Mucosa of stomach (tissue), 1 donor: ENCODE results near the gene MSRB2.

Experiments used
- H3K27me3 ChIP-seq: one replicate; pipeline ENCODE4 v1.7.0; 2013; ENCODE audit warnings: mild to moderate bottlenecking, low read length; ENCODE audit not compliant: control insufficient read depth, insufficient read depth
- H3K36me3 ChIP-seq: one replicate; pipeline ENCODE4 v1.7.0; 2013; ENCODE audit warnings: low read length; ENCODE audit not compliant: control insufficient read depth, insufficient read depth
- H3K4me1 ChIP-seq: one replicate; pipeline ENCODE4 v1.7.0; 2013; ENCODE audit warnings: mild to moderate bottlenecking, low read length; ENCODE audit not compliant: control insufficient read depth, insufficient read depth
- H3K4me3 ChIP-seq: one replicate; pipeline ENCODE4 v1.7.0; 2013; ENCODE audit warnings: low read length
- H3K9ac ChIP-seq: one replicate; pipeline ENCODE4 v1.7.0; 2013; ENCODE audit warnings: mild to moderate bottlenecking, low read length, moderate library complexity
- H3K9me3 ChIP-seq: one replicate; pipeline ENCODE4 v1.7.0; 2013; ENCODE audit warnings: mild to moderate bottlenecking, low read length, moderate library complexity; ENCODE audit not compliant: control insufficient read depth
- donor health status: Pancreatic carcinoma.

MSRB2 gene

DNA sequence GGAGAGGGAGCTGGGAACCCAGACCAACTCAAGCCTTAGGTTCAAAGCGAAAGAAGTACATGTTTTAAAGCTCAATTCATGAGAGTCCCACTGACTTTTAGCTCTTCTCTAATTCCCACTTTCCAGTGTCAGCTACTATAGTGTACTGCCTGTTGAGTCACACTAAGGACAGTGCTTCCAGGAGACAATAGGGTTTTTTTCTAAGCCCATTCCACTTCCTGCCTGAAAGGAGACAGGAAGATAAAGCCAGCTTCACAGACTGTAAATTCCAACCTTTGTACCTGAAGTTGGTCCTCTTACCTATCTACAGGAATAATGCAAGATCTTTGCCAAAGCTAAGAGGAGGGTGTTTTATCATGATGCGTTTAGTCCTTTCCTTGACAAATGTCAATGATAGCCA is 4.4 kb downstream of the MSRB2 start:
- Histone ChIP-seq H3K4me1 (peaks cover 17% of the 10 kb centered on the region), H3K27me3 (no peaks in the 10 kb centered on the region), H3K4me3 (no peak overlapping the region), H3K9me3 (no peaks in the 10 kb centered on the region), H3K36me3 (no peaks in the 10 kb centered on the region), H3K9ac (no peak overlapping the region)

DNA sequence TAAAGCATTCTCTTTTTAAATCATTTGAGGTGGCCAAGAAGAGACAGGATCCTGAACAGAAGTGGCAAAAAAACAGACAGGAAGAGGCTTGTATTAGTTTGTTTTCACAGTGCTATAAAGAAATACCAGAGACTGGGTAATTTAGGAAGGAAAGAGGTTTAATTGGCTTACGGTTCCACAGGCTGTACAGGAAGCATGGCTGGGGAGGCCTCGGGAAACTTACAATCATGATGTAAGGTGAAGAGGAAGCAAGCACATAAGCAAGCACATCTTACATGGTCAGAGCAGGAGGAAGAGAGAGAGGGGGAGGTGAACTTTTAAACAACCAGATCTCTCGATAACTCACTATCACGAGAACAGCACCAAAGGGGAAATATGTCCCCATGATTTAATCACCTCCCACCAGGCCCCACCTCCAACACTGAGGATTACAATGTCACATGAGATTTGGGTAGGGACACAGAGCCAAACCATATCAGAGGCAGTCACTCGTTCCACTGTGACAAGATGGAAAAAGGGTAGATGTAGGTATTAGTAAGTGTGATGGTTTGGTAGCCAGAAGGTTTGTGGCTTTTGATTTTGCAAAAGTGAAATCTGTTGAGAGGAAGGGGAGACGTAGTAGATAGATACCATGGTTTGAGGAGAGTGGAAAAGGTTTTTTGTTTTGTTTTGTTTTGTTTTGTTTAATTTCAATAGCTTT is 5.1 kb downstream of the MSRB2 start:
- Histone ChIP-seq H3K9me3 (no peaks in the 10 kb centered on the region), H3K27me3 (no peaks in the 10 kb centered on the region), H3K36me3 (no peaks in the 10 kb centered on the region), H3K4me3 (no peak overlapping the region), H3K9ac (no peak overlapping the region), H3K4me1 (peaks cover 17% of the 10 kb centered on the region)

DNA sequence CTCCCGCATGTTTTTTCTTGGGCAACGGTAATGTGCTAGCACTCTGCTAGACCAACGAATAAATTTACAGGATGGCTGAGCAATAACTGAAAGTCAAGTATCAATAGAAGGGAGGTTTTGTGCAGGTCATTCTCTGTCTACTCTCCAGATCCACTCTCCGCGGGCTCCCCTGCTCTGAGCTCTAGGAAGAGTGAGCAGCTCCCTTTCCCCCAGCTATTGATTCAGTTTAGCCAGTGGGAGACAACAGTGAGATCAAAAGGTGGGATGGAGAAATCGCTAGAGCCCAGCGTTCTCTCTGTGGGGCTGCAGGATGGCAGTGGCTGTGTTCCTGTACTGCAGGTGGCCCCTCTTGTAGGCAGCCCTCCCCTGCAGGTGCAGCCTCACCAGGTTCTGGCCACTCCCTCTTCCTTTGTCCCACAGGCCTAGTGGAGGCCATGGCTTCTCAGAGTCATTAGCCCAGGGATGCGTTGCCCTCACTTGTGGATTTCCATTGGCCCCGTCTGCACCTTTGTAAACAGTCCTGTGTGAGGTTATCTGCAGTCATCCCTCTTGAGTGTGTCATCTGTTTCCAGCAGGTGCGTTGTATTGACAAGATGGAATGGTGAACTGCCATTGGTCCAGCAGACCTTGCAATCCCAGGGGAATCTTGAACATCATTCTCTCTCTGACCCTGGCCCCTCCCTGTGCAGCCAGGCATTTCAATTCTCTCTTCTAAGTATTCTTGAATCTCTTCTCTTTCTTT is 11.1 kb downstream of the MSRB2 start:
- Histone ChIP-seq H3K27me3 (no peaks in the 10 kb centered on the region), H3K4me3 (no peak overlapping the region), H3K9ac (no peak overlapping the region), H3K36me3 (no peaks in the 10 kb centered on the region), H3K4me1 (no peaks in the 10 kb centered on the region), H3K9me3 (no peaks in the 10 kb centered on the region)

DNA sequence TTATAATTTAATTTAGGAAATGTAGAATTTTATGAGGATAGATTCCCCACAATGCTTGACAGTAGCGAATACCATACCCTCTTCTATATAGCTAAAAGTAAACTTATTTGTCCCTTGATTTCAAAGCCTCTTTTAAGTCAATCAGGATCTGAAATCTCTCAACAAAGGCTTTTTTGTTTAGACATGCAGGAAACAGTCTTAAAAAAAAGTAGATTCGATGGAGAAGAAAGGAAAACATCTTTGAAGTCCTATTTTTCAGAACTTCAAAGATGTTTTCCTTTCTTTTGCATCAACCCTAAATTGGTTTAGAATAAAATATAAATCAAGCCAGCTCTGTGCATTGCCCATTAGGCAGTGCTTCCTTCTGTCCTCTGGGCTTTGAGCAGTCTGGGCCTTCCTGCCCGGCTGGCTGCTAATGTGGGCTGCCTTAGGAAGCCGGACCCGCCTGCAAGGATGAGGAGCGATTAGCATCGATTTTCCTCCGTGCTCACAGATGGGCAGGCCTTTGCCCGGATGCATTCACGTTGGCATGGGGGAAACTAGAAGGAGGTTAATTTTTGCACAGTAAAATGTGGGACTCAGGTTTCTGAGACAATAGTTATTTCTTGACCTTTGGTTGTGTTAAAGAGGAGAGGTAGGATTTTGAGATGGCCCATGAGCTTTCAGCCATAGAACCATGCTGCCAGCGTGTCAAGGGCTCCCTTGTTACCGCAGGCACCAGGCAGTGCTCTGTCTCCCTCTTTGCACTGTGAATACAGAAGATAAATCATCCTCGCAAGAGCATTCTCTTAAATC is 15.5 kb downstream of the MSRB2 start:
- Histone ChIP-seq H3K27me3 (no peaks in the 10 kb centered on the region), H3K9ac (no peak overlapping the region), H3K4me1 (no peaks in the 10 kb centered on the region), H3K36me3 (no peaks in the 10 kb centered on the region), H3K4me3 (no peak overlapping the region), H3K9me3 (no peaks in the 10 kb centered on the region)

DNA sequence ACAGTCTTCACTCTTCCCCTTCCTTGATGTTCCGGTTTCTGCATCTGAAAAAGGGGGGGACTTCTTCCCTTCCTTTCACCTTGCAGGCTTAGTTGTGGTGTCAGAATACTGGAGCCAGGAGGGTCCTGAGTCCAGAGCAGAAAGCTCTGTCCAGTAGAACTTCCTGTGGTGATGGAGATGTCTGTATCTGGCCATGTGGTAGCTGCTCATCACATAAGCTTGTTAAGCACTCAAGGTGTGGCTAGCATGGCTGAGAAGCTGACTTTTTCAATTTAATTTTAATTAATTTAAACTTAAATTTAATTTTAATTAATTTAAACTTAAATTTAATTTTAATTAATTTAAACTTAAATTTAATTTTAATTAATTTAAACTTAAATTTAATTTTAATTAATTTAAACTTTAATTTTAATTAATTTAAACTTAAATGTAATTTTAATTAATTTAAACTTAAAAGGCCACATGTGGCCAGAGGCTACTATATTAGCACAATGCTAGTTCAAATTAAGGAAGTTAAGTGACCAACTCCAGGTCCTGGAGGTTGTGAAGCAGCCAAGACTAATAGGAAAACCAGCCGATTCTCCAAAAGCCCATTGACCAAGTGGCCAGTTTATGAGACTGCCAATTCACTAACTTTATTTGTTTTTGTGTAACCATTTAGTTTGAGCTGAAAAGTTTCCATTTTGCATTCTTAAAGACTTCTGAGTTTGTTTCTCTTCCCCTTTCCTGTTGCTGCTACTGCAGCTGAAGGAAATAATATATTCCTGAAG is 16.3 kb downstream of the MSRB2 start:
- H3K36me3 ChIP-seq: no peaks in the 10 kb centered on the region
- H3K27me3 ChIP-seq: no peaks in the 10 kb centered on the region
- no peaks in the 10 kb centered on the region for H3K9me3 ChIP-seq
- no peaks in the 10 kb centered on the region for H3K4me1 ChIP-seq
- no peak overlapping the region for H3K9ac ChIP-seq
- H3K4me3 ChIP-seq: no peak overlapping the region

DNA sequence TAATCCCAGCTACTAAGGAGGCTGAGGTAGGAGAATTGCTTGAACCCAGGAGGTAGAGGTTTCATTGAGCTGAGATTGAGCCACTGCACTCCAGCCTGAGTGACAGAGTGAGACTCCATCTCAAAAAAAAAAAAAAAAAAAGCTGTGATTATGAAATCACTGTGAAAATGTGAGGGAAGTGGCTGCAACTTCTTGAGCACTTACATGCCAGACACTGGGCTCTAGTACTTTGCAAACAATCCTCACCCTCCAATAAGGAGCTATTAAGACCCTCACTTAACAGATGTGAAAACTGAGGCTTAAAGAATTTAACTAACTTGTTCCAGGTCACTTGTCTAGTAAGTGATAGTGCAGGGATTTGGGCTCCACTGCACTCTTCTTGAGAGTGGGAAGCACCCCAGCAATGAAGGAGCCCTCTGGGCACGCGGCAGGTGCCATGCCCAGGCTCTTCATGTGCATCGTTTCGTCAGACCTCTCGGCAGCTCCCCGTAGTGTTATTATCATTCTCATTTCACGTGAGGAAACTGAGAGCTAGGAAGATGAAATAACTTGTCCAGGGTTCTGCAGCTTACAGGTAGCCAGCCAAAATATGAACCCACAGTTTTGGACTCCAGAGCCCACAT is 19.0 kb downstream of the MSRB2 start:
- H3K4me3 ChIP-seq: no peak overlapping the region
- H3K9ac ChIP-seq: no peak overlapping the region
- H3K36me3 ChIP-seq: no peaks in the 10 kb centered on the region
- no peaks in the 10 kb centered on the region for H3K4me1 ChIP-seq
- H3K27me3 ChIP-seq: no peaks in the 10 kb centered on the region
- no peaks in the 10 kb centered on the region for H3K9me3 ChIP-seq

DNA sequence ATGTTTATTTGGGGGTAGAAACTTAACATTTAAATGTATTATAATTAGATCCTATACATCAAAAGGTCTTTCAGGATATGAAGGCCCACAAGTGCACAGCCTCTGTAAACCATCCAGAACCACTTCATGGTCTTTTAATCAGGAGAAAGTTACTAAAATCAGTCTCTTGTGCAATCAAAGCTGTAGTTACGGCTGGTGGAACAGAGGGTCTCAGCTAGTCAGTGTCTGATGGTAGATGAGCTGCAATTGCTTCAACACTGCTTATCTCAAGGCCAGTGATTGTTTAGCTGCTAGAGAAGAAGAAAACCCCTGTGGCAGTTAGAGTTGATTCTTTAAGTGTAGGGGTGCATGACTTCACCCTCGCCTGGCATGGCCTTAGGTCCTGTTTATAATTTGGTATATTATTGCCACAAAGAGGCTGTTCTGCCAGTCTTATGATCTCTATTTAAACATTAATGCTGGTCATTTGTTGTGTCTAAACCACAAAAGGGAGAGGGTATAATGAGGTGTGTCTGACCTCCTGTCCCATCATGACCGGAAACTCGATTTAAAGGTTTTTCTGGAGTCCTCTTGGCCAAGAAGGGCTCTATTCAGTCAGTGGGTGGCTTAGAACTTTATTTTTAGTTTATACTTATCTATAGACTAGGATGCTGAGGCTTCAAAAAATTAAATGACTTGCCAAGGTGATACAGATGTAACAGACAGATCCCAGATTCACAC is 21.3 kb downstream of the MSRB2 start:
- Histone ChIP-seq H3K9ac (no peak overlapping the region), H3K9me3 (no peaks in the 10 kb centered on the region), H3K27me3 (no peaks in the 10 kb centered on the region), H3K4me3 (no peak overlapping the region), H3K36me3 (no peaks in the 10 kb centered on the region), H3K4me1 (no peaks in the 10 kb centered on the region)

DNA sequence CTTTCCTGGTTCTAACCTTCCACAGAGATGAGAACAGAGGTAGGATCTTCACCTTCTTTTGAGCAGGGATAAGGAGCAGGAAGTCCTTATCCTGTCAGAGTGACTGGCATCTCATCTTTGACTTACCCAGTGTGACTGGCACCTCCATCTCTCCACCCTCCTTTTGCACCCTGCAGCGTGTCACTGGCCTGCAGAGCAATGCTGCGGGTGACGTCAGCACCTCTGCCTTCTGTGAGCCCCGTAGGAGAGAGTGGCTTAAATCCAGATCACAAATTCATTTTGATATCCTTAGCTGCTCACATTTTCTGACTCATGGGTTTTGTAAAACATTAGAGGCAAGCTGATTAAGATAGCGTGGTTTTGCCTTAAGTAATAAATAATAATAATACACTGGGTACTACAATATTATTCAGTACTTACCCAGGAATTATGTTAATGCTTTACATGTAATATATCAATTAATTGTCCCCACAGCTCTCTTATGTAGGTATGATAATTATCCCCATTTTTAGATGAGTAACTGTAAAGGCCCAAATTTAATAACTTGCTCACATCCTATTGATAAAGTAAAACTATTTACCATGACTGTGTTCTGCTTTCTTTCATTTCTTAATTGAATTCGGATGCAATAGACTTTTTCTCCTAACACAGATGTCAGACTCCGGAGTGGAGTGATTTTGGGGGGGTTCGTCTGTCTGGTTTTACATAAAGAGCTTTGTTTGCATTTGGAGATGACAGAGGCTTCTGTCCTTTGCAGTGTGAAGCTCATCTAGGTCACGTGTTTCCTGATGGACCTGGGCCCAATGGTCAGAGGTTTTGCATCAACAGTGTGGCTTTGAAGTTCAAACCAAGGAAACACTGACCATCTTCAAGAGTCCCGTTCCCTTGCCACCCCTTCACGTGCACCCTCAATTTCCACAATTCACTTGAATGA is 24.9 kb downstream of the MSRB2 start:
- Histone ChIP-seq H3K4me1 (no peaks in the 10 kb centered on the region), H3K9me3 (no peaks in the 10 kb centered on the region), H3K4me3 (no peak overlapping the region), H3K36me3 (no peaks in the 10 kb centered on the region), H3K9ac (no peak overlapping the region), H3K27me3 (no peaks in the 10 kb centered on the region)

DNA sequence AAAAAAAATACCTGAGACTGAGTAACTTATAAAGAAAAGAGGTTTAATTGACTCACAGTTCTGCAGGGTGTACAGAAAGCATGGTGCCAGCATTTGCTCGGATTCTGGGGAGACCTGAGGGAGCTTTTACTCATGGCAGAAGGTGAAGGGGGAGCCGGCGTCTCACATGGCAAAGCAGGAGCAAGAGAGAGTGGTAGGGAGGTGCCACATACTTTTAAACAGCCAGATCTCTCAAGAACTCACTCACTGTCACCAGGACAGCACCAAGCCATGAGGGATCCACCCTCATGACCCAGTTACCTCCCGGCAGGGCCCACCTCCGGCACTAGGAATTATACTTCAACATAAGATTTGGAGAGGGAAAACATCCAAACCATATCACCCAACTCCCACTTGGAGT is 25.8 kb downstream of the MSRB2 start:
- Histone ChIP-seq H3K4me1 (no peaks in the 10 kb centered on the region), H3K27me3 (no peaks in the 10 kb centered on the region), H3K36me3 (no peaks in the 10 kb centered on the region), H3K9me3 (no peaks in the 10 kb centered on the region), H3K9ac (no peak overlapping the region), H3K4me3 (no peak overlapping the region)

DNA sequence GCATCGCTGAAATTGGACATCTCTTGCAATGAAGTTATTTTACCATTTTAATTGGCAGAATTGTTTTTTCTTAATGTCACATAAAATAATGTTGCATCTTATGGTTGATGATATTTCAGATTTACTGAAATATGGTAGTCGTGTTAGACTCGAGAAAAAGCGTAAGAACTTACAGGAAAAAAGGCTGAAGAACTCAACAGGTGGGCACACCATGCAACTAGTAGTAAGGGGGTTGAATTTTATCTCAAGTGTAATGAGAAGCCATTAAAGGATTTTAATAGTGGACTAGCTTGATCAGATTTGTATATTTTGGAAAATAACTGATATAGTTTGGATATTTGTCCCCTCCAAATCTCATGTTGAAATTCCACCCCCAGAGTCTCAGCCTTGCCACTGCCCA is 41.1 kb downstream of the MSRB2 start:
- Histone ChIP-seq H3K9ac (no peak overlapping the region), H3K4me3 (no peak overlapping the region), H3K9me3 (no peaks in the 10 kb centered on the region), H3K36me3 (no peaks in the 10 kb centered on the region), H3K27me3 (no peaks in the 10 kb centered on the region), H3K4me1 (no peaks in the 10 kb centered on the region)
